Measurements from ENCODE around the gene CDT1. TPM values are rescaled to one million over a fixed set of nuclear protein-coding genes. Genes with fewer than 3 reads are reported as not detected.
A peak's percentile ranks its signal among the peaks of the same experiment; 100 is the strongest.

CDT1 gene
- total and polyA plus RNA-seq, 12 donors, result 0.29 to 5.7 (median 1.6) TPM; not detected in 1

- no peak for DNase-seq
- Histone ChIP-seq H3K4me1 (replicated peaks in 1 of 2) (no peaks in the 10 kb centered on the region), H3K4me3 (no peak overlapping the region), H3K9me3 (replicated peaks in 1 of 3) (no peaks in the 10 kb centered on the region), H3K36me3 (replicated peaks in 1 of 2) (no peaks in the 10 kb centered on the region), H3K27me3 (peaks cover 11% of the 10 kb centered on the region), H3K27ac (no peak overlapping the region)
- intact Hi-C loops (cut with DNase I), result no loop called here
- TF ChIP-seq CTCF (IDR thresholded peaks at IDR 0.05) (no peak), POLR2A (IDR thresholded peaks at IDR 0.05) (no peak)
- 70 to 82% (median 80%) methylated on average over 1 to 4 of the region's 4 CpGs for WGBS, 4 donors
These were observed 7.3 kb upstream of the CDT1 start for GRCh38 chr16:88796278-88796677.

GRCh38 chr16:88798073-88798472 is 5.5 kb upstream of the CDT1 start:
- intact Hi-C loops (cut with DNase I), result no loop called here
- Histone ChIP-seq H3K36me3 (replicated peaks in 1 of 2) (no peaks in the 10 kb centered on the region), H3K9me3 (replicated peaks in 1 of 3) (no peaks in the 10 kb centered on the region), H3K27ac (no peak overlapping the region), H3K4me1 (replicated peaks in 1 of 2) (no peaks in the 10 kb centered on the region), H3K27me3 (peaks cover 6% of the 10 kb centered on the region), H3K4me3 (no peak overlapping the region)
- WGBS, 4 donors, result 77 to 98% (median 94%) methylated on average over 4 of the region's 4 CpGs
- no peak for DNase-seq
- TF ChIP-seq CTCF (IDR thresholded peaks at IDR 0.05) (no peak), POLR2A (IDR thresholded peaks at IDR 0.05) (no peak)

GRCh38 chr16:88798772-88799455 is 4.7 kb upstream of the CDT1 start:
- intact Hi-C loops (cut with DNase I), result no loop called here
- Histone ChIP-seq H3K27me3 (no peaks in the 10 kb centered on the region), H3K4me3 (no peak overlapping the region), H3K27ac (no peak overlapping the region), H3K36me3 (replicated peaks in 1 of 2) (no peaks in the 10 kb centered on the region), H3K9me3 (replicated peaks in 1 of 3) (no peaks in the 10 kb centered on the region), H3K4me1 (replicated peaks in 1 of 2) (peaks cover 0 to 2% of the 10 kb centered on the region in 2 donors)
- DNase-seq, result no peak
- TF ChIP-seq POLR2A (IDR thresholded peaks at IDR 0.05) (no peak), CTCF (IDR thresholded peaks at IDR 0.05) (no peak)

GRCh38 chr16:88799569-88800276 is 3.9 kb upstream of the CDT1 start:
- H3K4me1 ChIP-seq (replicated peaks in 1 of 2), result peaks cover 0 to 10% of the 10 kb centered on the region in 2 donors
- H3K4me3 ChIP-seq, result no peak overlapping the region
- TF ChIP-seq POLR2A (IDR thresholded peaks at IDR 0.05) (no peak), CTCF (IDR thresholded peaks at IDR 0.05) (no peak)
- no peaks in the 10 kb centered on the region for H3K36me3 ChIP-seq (replicated peaks in 1 of 2)
- intact Hi-C loops (cut with DNase I), result no loop called here
- DNase-seq, result peak in 1 of 7 donors; percentile 18
- no peaks in the 10 kb centered on the region for H3K9me3 ChIP-seq (replicated peaks in 1 of 3)
- H3K27ac ChIP-seq, result no peak overlapping the region
- WGBS, 4 donors, result 39 to 70% (median 42%) methylated on average over 5 to 17 of the region's 17 CpGs
- no peaks in the 10 kb centered on the region for H3K27me3 ChIP-seq
